Neural progenitor cell (in vitro differentiated cells): Measurements from ENCODE around the gene CAPN12. TPM values are rescaled to one million over a fixed set of nuclear protein-coding genes. Genes with fewer than 3 reads are reported as not detected.

Experiments used
- DNase-seq: peaks from one replicate; pipeline ENCODE4 v3.0.0-alpha.2; 2016; ENCODE audit warnings: low spot score
- H2AFZ ChIP-seq: fragments of 200-600 bp; sonication (generic); replicated peaks from 2 replicates; pipeline ENCODE4 v1.6.1; 2016; ENCODE audit warnings: antibody characterized with exemption
- H3F3A ChIP-seq: fragments of 200-600 bp; sonication (generic); 2 replicates; pipeline ENCODE4 v1.6.1; 2016; ENCODE audit warnings: antibody characterized with exemption, low read depth
- H3K27ac ChIP-seq: fragments of 200-600 bp; sonication (generic); 2 replicates; pipeline ENCODE4 v1.5.1; 2016; ENCODE audit warnings: mild to moderate bottlenecking
- H3K27me3 ChIP-seq: fragments of 200-600 bp; sonication (generic); 2 replicates; pipeline ENCODE4 v1.6.1; 2016; ENCODE audit warnings: mild to moderate bottlenecking, moderate library complexity
- H3K36me3 ChIP-seq: fragments of 200-600 bp; sonication (generic); 2 replicates; pipeline ENCODE4 v1.5.1; 2016
- H3K4me1 ChIP-seq: fragments of 200-600 bp; sonication (generic); 2 replicates; pipeline ENCODE4 v1.6.1; 2016; ENCODE audit warnings: mixed run types
- H3K4me2 ChIP-seq: fragments of 200-600 bp; sonication (generic); 2 replicates; pipeline ENCODE4 v1.6.1; 2016
- H3K4me3 ChIP-seq: fragments of 200-600 bp; sonication (generic); 2 replicates; pipeline ENCODE4 v1.5.1; 2016
- H3K79me2 ChIP-seq: fragments of 200-600 bp; sonication (generic); 2 replicates; pipeline ENCODE4 v1.6.1; 2016; ENCODE audit warnings: low read depth
- H3K9ac ChIP-seq: fragments of 200-600 bp; sonication (generic); 2 replicates; pipeline ENCODE4 v1.6.1; 2016
- H3K9me3 ChIP-seq: fragments of 200-600 bp; sonication (generic); 2 replicates; pipeline ENCODE4 v1.5.1; 2016; ENCODE audit warnings: low read depth
- H4K20me1 ChIP-seq: fragments of 200-600 bp; sonication (generic); 2 replicates; pipeline ENCODE4 v1.6.1; 2016; ENCODE audit warnings: low read depth
- H3K27ac Mint-ChIP-seq: 3 replicates; pipeline ENCODE4 v1.8.0; 2021; ENCODE audit warnings: mixed read lengths
- H3K27me3 Mint-ChIP-seq: 2 replicates; pipeline ENCODE4 v1.8.0; 2022; ENCODE audit warnings: low read depth, mild to moderate bottlenecking, inconsistent platforms, moderate library complexity, mixed read lengths; ENCODE audit not compliant: insufficient read depth
- H3K36me3 Mint-ChIP-seq: 3 replicates; pipeline ENCODE4 v1.8.0; 2021; ENCODE audit warnings: mixed read lengths
- H3K4me1 Mint-ChIP-seq: 3 replicates; pipeline ENCODE4 v1.8.0; 2021; ENCODE audit warnings: mixed read lengths
- H3K4me3 Mint-ChIP-seq: 3 replicates; pipeline ENCODE4 v1.8.0; 2021; ENCODE audit warnings: mild to moderate bottlenecking, moderate library complexity, mixed read lengths
- H3K9me3 Mint-ChIP-seq: 3 replicates; pipeline ENCODE4 v1.8.0; 2020; ENCODE audit warnings: mixed read lengths
- EZH2 ChIP-seq: fragments of 200-600 bp; sonication (generic); IDR thresholded peaks from 2 replicates; pipeline ENCODE4 v1.6.1; 2017; ENCODE audit warnings: antibody characterized with exemption, mild to moderate bottlenecking, moderate library complexity
- EZH2phosphoT487 ChIP-seq: fragments of 200-600 bp; sonication (generic); IDR thresholded peaks from 2 replicates; pipeline ENCODE4 v1.6.1; 2017; ENCODE audit warnings: antibody characterized with exemption
- total RNA-seq: library from RNA; depleted of rRNA; stranded (reverse); fragments of >200 nt; gene quantifications from 2 replicates; pipeline ENCODE4 v1.2.3, GENCODE V29; 2015; ENCODE audit warnings: low replicate concordance
- TF ChIP-seq, protein P1 (sequence below): fragments of 200-600 bp; sonication (generic); IDR thresholded peaks from 2 replicates; pipeline ENCODE4 v1.5.1; 2017; ENCODE audit warnings: antibody characterized with exemption, mild to moderate bottlenecking

The CAPN12 gene
- total RNA-seq, 1 donor from 2014 or later, result 1.0 TPM

DNA sequence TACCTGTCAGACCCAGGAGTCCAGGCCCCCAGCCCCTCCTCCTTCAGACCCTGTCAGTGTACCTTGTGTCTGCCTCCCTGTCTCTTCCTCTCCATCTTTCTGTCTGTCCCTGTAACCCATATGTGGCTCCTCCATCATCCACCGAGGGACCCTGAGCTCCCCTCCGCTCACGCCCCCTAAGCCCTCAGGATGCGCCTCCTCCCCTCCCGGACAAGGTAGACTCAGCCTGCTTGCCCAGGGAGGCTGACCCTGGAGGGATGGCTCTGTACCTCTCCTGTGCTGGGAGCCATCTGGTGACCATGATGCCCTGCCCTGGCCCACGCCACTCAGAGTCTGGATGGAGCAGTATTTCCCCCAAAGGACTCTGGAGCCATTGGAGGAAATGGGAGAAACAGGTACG lies 1.0 kb upstream of the CAPN12 start:
- Mint-ChIP-seq H3K4me1 (no peaks in the 10 kb centered on the region), H3K9me3 (no peaks in the 10 kb centered on the region), H3K36me3 (no peaks in the 10 kb centered on the region), H3K27ac (no peak overlapping the region), H3K27me3 (peaks cover 14% of the 10 kb centered on the region), H3K4me3 (no peak overlapping the region)
- no peaks in the 10 kb centered on the region for H3K36me3 ChIP-seq
- H2AFZ ChIP-seq, result no peak overlapping the region
- TF ChIP-seq EZH2 (no peak), EZH2phosphoT487 (no peak)
- TF ChIP-seq, protein P1, sequence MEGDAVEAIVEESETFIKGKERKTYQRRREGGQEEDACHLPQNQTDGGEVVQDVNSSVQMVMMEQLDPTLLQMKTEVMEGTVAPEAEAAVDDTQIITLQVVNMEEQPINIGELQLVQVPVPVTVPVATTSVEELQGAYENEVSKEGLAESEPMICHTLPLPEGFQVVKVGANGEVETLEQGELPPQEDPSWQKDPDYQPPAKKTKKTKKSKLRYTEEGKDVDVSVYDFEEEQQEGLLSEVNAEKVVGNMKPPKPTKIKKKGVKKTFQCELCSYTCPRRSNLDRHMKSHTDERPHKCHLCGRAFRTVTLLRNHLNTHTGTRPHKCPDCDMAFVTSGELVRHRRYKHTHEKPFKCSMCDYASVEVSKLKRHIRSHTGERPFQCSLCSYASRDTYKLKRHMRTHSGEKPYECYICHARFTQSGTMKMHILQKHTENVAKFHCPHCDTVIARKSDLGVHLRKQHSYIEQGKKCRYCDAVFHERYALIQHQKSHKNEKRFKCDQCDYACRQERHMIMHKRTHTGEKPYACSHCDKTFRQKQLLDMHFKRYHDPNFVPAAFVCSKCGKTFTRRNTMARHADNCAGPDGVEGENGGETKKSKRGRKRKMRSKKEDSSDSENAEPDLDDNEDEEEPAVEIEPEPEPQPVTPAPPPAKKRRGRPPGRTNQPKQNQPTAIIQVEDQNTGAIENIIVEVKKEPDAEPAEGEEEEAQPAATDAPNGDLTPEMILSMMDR, result no peak
- no peak for DNase-seq
- H3K27ac ChIP-seq, result no peak overlapping the region
- no peaks in the 10 kb centered on the region for H3K79me2 ChIP-seq
- no peak overlapping the region for H3K9ac ChIP-seq
- no peak overlapping the region for H3K4me2 ChIP-seq
- no peaks in the 10 kb centered on the region for H3F3A ChIP-seq
- peaks cover 6% of the 10 kb centered on the region for H3K27me3 ChIP-seq
- no peaks in the 10 kb centered on the region for H3K4me1 ChIP-seq
- H3K4me3 ChIP-seq, result no peak overlapping the region
- no peaks in the 10 kb centered on the region for H3K9me3 ChIP-seq
- H4K20me1 ChIP-seq, result no peaks in the 10 kb centered on the region

DNA sequence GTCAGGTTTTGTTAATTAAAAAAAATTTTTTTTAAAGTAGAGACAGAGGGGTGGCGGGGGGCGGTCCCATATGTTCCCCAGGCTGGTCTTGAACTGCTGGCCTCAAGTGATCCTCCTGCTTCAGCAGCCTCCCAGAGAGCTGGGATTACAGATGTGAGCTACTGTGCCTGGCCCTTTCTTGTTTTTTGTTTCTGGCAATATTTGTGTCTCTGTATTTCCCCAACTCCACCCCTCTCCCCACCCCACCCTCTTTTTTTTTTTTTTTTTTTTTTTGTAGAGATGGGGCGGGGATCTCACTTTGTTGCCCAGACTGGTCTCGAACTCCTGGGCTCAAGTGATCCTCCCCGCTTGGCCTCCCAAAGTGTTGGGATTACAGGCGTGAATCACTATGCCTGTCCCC lies 600 bp upstream of the CAPN12 start:
- DNase-seq, result no peak
- Histone ChIP-seq H3K36me3 (no peaks in the 10 kb centered on the region), H3K4me3 (no peak overlapping the region), H4K20me1 (no peaks in the 10 kb centered on the region), H3K27me3 (peaks cover 1% of the 10 kb centered on the region), H3K79me2 (no peaks in the 10 kb centered on the region), H3K4me1 (no peaks in the 10 kb centered on the region), H3K4me2 (no peak overlapping the region), H3K9ac (no peak overlapping the region), H3F3A (no peaks in the 10 kb centered on the region), H3K9me3 (no peaks in the 10 kb centered on the region), H2AFZ (no peak overlapping the region), H3K27ac (no peak overlapping the region)
- H3K27me3 Mint-ChIP-seq, result peaks cover 12% of the 10 kb centered on the region
- no peak overlapping the region for H3K4me3 Mint-ChIP-seq
- H3K27ac Mint-ChIP-seq, result no peak overlapping the region
- no peaks in the 10 kb centered on the region for H3K9me3 Mint-ChIP-seq
- no peaks in the 10 kb centered on the region for H3K36me3 Mint-ChIP-seq
- TF ChIP-seq, protein P1, result no peak
- TF ChIP-seq EZH2phosphoT487 (no peak), EZH2 (no peak)
- no peaks in the 10 kb centered on the region for H3K4me1 Mint-ChIP-seq

DNA sequence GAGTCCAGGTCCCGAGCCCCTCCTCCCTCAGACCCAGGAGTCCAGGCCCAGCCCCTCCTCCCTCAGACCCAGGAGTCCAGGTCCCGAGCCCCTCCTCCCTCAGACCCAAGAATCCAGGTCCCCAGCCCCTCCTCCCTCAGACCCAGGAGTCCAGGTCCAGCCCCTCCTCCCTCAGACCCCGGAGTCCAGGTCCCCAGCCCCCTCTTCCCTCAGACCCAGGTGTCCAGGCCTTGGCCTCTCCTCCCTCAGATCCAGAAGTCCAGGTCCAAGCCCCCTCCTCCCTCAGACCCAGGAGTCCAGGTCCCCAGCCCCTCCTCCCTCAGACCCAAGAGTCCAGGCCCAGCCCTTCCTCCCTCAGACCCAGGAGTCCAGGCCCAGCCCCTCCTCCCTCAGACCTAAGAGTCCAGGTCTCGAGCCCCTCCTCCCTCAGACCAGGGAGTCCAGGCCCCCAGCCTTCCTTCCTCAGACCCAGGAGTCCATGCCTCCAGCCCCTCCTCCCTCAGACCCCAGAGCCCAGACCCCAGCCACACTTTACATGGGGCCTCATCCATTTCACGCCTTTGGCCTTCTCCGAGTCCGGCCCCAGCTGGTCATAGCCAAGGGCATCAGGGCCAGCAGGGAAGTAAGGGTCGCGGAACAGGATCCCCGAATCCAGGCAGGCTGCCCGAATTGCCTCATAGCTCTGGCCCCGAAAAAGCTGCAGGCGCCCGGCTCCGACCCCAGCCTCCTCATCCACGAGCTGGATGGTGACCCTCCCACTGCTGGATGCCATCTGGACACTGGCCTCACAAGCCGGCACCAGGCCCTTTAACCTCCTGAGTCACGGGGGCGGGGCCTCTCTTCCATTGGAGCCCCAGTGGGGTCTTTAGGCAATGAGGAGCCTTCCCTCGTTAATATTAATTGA lies 628 bp downstream of the CAPN12 start:
- no peak overlapping the region for H2AFZ ChIP-seq
- H3K9me3 ChIP-seq, result no peaks in the 10 kb centered on the region
- no peak overlapping the region for H3K27ac ChIP-seq
- TF ChIP-seq, protein P1, result no peak
- TF ChIP-seq EZH2, result no peak
- TF ChIP-seq EZH2phosphoT487, result no peak
- no peaks in the 10 kb centered on the region for H3K4me1 ChIP-seq
- H3F3A ChIP-seq, result no peaks in the 10 kb centered on the region
- H3K4me3 ChIP-seq, result no peak overlapping the region
- H3K36me3 ChIP-seq, result no peaks in the 10 kb centered on the region
- Mint-ChIP-seq H3K9me3 (no peaks in the 10 kb centered on the region), H3K36me3 (no peaks in the 10 kb centered on the region), H3K27me3 (peaks cover 9% of the 10 kb centered on the region), H3K27ac (no peak overlapping the region), H3K4me3 (peak overlapping the region; percentile 53), H3K4me1 (no peaks in the 10 kb centered on the region)
- H3K9ac ChIP-seq, result no peak overlapping the region
- H3K27me3 ChIP-seq, result no peaks in the 10 kb centered on the region
- no peaks in the 10 kb centered on the region for H3K79me2 ChIP-seq
- no peak for DNase-seq
- no peak overlapping the region for H3K4me2 ChIP-seq
- no peaks in the 10 kb centered on the region for H4K20me1 ChIP-seq
